GM18909 (cell line): ENCODE results near the gene CLP1.
"Not testable (repeated sequence)": the region's sequence is repeated elsewhere in the genome, so short reads cannot be mapped to it uniquely, and the experiment has no call there.

Experiments
- ATAC-seq: cut with Tn5 transposase; IDR thresholded peaks from one replicate; pipeline ENCODE4 v1.9.1; 2021; ENCODE audit warnings: mild to moderate bottlenecking; ENCODE audit not compliant: unreplicated experiment, poor library complexity

Gene CLP1

GRCh38 chr11:57659669-57660068, 2.1 kb downstream of the CLP1 start:
- no peak for ATAC-seq

GRCh38 chr11:57662893-57663292, 5.3 kb downstream of the CLP1 start:
- no peak for ATAC-seq

DNA sequence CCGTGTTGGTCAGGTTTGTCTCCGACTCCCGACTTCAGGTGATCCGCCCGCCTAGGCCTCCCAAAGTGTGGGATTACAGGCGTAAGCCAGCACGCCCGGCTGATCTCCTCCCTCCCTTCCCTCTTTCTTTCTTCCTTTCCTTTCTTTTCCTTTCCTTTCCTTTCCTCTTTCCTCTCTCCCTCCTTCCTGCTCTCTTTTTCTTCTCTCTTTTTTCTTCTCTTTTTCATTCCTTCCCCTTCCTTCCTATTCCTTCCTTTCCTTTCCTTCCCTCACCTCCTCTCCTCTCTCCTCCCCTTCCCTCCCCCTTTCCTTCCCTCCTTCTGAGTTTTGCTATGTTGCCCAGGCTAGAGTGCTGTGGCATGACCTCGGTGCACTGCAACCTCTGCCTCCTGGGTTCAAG, 6.4 kb downstream of the CLP1 start:
- ATAC-seq: no peak

DNA sequence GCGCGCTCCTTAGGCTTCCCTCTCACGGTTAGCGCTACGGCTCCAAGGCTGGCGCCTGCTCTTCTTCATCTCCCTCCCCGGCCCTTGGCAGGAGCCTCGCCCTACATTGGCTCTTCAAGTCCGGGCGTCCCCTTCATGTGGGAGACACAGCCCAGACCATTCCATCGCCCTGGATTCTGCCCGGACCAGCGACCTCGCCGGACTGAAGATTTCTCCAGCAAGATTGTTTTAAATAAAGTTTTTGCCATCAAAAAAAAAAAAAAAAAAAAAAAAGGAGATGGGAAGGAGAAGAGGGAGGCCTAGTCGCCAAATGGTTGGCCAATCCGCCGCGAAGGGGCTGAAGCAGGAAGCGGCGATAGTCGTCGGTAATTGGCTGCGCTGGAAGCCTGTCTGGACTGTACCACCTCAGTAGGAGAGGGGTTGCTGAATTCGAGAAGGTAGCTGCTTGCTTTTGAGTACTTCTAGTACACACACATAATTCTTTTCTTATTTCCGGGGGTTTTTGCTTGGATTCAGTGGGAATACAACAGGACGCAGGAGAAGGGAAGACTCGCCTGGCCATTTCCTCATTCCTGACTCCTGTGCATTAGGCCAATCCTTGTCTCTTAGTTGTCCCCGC, 9.7 kb downstream of the CLP1 start:
- ATAC-seq: peak; percentile 74

DNA sequence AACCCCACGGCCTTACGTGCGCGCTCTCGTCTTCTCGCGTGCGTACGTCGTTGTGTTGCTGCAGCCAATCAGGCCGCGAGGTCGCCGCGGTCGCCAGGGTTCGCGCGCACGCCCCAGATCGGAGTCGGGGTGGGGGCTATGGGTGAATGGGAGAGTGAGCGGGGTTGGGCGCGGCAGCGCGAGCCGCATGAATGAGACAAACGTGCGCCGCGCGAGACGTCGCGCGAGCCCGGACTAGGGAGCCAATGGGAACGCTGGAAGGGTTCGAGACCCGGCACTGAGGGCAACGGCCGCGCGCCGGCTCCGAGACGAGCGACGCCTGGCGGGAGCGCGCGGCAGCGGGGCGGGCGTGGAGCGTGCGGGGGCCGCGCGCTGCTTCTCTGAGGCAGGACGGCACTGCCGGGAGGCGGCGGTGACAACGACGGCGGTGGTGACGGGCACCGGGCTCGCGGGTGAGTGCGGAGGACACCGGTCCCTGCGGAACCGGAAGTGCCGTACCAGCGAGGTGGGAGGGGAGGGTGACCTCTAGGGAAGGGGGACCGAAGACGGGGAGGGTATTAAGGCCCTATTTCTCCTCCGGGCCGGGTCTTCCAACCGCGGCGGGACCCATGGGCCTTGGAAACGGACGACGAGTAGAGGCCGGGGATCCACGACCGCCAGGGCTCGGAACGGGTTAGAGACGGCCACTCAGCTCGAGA, 10.3 kb downstream of the CLP1 start, which contains the start of gene ZDHHC5:
ZDHHC5 (plus strand) TSS at position 379 of the 698 bp plus-strand sequence. CDS start 4,977 bp downstream, outside the sequence.
- peak; percentile 88 for ATAC-seq

- peak; percentile 9 for ATAC-seq
Measured at GRCh38 chr11:57668434-57668782, 10.8 kb downstream of the CLP1 start.

DNA sequence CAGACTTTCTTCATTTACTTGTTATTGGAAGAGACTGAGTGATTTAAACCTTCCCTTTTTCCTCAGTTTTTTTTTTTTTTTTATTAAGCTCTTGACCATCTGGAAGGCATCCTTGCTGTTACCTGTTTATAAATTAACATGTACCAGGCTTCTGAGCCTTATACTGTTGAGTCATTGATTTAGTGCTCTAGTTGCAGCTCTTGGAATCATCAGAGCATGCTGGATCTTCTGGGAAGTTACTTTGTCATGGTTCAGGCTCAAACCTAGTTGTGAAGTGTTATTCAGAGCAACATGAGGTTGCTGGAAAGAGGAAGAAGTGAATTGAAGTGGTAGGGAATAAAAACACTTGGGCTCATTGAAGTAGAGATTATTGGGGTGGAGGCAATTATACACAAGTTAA, 16.7 kb downstream of the CLP1 start:
- ATAC-seq: no peak

- no peak for ATAC-seq
Measured at GRCh38 chr11:57675176-57675941, 17.8 kb downstream of the CLP1 start.

DNA sequence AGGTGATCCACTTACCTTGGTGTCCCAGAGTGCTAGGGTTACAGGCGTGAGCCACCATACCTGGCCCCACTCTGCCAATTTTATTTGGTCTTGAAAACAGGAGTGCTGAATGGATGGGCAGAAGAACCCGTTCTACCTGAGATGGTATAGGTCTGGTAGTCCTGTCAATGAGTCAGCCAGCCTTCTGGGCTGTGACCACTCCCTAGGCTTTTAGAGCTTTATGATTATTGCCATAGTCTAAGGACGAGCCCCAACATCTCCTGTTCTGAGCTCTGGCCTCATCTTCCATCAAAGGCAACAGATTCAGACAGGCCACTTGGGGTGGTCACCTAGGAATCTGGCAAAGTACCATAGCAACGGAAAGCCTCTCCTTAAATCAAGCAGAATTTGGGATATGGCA, 21.8 kb downstream of the CLP1 start:
- ATAC-seq: no peak

GRCh38 chr11:57680552-57680874, 23.0 kb downstream of the CLP1 start:
- peak; percentile 46 for ATAC-seq

DNA sequence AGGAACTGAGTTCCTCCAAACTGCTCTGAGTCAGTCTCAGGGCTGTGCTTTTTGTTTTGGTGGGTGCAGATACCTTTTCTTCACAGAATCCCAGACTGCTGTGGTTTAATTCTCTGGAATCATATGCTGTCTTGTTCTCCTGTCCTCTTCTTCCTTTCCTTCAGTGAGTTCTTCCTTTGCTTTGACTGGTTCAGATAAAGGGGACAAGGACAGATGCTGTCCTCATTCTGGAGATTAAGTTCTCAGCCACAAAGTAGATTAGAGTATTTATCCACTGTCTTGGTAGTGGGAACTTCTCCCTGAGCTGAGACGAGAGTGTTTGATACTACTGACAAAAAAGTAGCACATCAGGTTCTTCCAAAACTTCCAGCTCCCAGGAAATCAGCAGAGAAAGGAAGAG, 23.6 kb downstream of the CLP1 start:
- no peak for ATAC-seq

GRCh38 chr11:57690474-57690873, 32.9 kb downstream of the CLP1 start:
- not testable (repeated sequence) for ATAC-seq

- ATAC-seq: no peak
Measured at GRCh38 chr11:57698843-57699365, 41.3 kb downstream of the CLP1 start.

- ATAC-seq: no peak
Measured at GRCh38 chr11:57699813-57700212, 42.3 kb downstream of the CLP1 start.

GRCh38 chr11:57700425-57700824, 42.9 kb downstream of the CLP1 start:
- no peak for ATAC-seq

GRCh38 chr11:57703341-57703740, 45.8 kb downstream of the CLP1 start:
- ATAC-seq: no peak

GRCh38 chr11:57704932-57705331, 47.4 kb downstream of the CLP1 start:
- ATAC-seq: no peak

GRCh38 chr11:57705432-57705831, 47.9 kb downstream of the CLP1 start:
- ATAC-seq: not testable (repeated sequence)

DNA sequence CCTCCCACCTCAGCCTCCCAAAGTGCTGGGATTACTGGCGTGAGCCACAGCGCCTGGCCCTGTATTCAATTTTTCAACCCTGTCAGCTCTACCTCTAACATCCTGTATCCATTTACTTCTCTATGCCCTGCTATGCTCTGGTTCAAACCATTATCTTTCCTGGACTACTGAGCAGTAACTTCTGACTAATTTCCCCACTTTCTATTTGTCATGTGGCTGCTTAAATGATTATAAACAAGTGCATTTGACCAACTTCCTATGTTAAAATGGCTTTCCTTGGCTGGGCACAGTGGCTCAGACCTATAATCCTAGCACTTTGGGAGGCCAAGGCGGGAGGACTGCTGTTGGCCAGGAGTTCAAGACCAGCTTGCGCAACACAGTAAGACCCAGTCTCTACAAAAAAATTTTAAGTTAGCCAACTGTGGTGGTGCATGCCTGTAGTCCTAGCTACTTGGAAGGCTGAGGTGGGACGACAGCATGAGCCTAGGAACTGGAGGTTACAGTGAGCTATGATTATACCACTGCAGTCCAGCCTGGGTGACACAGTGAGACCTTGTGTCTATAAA, 52.3 kb downstream of the CLP1 start:
- no peak for ATAC-seq
